Dermis microvascular lymphatic vessel endothelial cell (primary cell): ENCODE results near the gene FATE1. TPM values are rescaled to one million over a fixed set of nuclear protein-coding genes. Genes with fewer than 3 reads are reported as not detected.

Experiments
- DNase-seq, 2 donors: peaks; one replicate each; pipeline versions ENCODE4 v3.0.0 to v3.0.0-alpha.2; 2010; ENCODE audit warnings: low read depth in 2 of 2
- total RNA-seq: library from RNA; depleted of rRNA; stranded (reverse); fragments of >200 nt; gene quantifications from 2 replicates; pipeline ENCODE4 v1.2.1, GENCODE V29; 2014

The FATE1 gene
- total RNA-seq, 1 donor from 2014 or later: not detected

GRCh38 chrX:151742311-151742710 lies 26.5 kb downstream of the FATE1 start:
- DNase-seq: no peak

GRCh38 chrX:151743651-151744470 lies 28.0 kb downstream of the FATE1 start:
- DNase-seq: no peak

- DNase-seq: no peak
Observed at GRCh38 chrX:151745651-151746050, 29.8 kb downstream of the FATE1 start.

- DNase-seq: no peak
Observed at GRCh38 chrX:151746502-151746901, 30.7 kb downstream of the FATE1 start.

- DNase-seq: no peak
Observed at GRCh38 chrX:151750511-151750910, 34.7 kb downstream of the FATE1 start.

GRCh38 chrX:151752847-151753246 lies 37.0 kb downstream of the FATE1 start:
- DNase-seq: no peak

GRCh38 chrX:151753313-151754046 lies 37.6 kb downstream of the FATE1 start:
- DNase-seq: peak; percentile 20 to 58

GRCh38 chrX:151754047-151754429 lies 38.2 kb downstream of the FATE1 start:
- DNase-seq: no peak

GRCh38 chrX:151754641-151755215 lies 38.9 kb downstream of the FATE1 start:
- no peak for DNase-seq

- no peak for DNase-seq
Observed at GRCh38 chrX:151759041-151759708, 43.3 kb downstream of the FATE1 start.

GRCh38 chrX:151762802-151763201 lies 47.0 kb downstream of the FATE1 start:
- peak in 1 of 2 donors; percentile 0 for DNase-seq

- DNase-seq: no peak
Observed at GRCh38 chrX:151763711-151764110, 47.9 kb downstream of the FATE1 start.

- no peak for DNase-seq
Observed at GRCh38 chrX:151765026-151765425, 49.2 kb downstream of the FATE1 start.

GRCh38 chrX:151771726-151772125 lies 55.9 kb downstream of the FATE1 start:
- DNase-seq: no peak

Other genes starting within 250 kb of the FATE1 start
- gene PASD1, start 152.4 kb upstream of the FATE1 start, total RNA-seq: not detected in 2 replicates
- gene PRRG3, start 20.6 kb upstream of the FATE1 start, total RNA-seq: not detected in 2 replicates
- gene CNGA2, start 18.7 kb downstream of the FATE1 start, total RNA-seq: not detected in 2 replicates
- not detected in 2 replicates for gene MAGEA4, start 196.9 kb downstream of the FATE1 start, total RNA-seq